K562 (cell line): ENCODE results near the gene MGST2. TPM values are rescaled to one million over a fixed set of nuclear protein-coding genes. Genes with fewer than 3 reads are reported as not detected.

Experiments
- ATAC-seq: fragments of 200-7000 bp; cut with Tn5 transposase; 3 replicates; pipeline ENCODE4 v1.9.1; 2020; ENCODE audit warnings: moderate library complexity
- BruUV-seq: library from RNA; stranded (reverse); fragments of 400-500 nt; replicated peaks from 2 replicates; lab custom pipeline; 2021; lab: Mats Ljungman, UMichigan
- CTCF ChIA-PET: fragments of 300-600 bp; formaldehyde crosslinking; extraction: SDS; loops from one replicate; lab custom pipeline; 2021; ENCODE audit warnings: low intra/inter-chr PET ratio; lab: Yijun Ruan, JAX
- POLR2A ChIA-PET: fragments of 300-600, 350-650 bp; sonication (Branson Sonifier 250); formaldehyde crosslinking; extraction: SDS; loops from one replicate; lab custom pipeline; 2021; ENCODE audit warnings: antibody characterized with exemption, inconsistent platforms; lab: Yijun Ruan, JAX
- DNase-seq, 4 experiments: peaks; one replicate each; pipeline versions ENCODE4 v3.0.0 to v3.0.0-alpha.2; 2011 to 2018; ENCODE audit warnings: low spot score in 3 of 4, mixed read lengths in 3 of 4; ENCODE audit errors: extremely low read depth in 1 of 4
- FAIRE-seq: peaks from 2 replicates; lab custom pipeline; 2011; peaks lifted over from hg19 to GRCh38; lab: Jason Lieb, UNC
- H2AFZ ChIP-seq: 2 replicates; pipeline ENCODE4 v1.6.0; 2011; ENCODE audit warnings: low read depth, low read length, control low read depth, inconsistent platforms
- H3K27ac ChIP-seq: fragments of 200-600 bp; 3 replicates; pipeline ENCODE4 v1.8.0; 2011; ENCODE audit warnings: low read depth, mild to moderate bottlenecking, control low read depth, inconsistent platforms, low read length, moderate library complexity, mixed read lengths; ENCODE audit errors: extremely low read depth
- H3K27me3 ChIP-seq, 2 experiments: fragments of 300-600 bp in 1 of 2; 2 replicates in 1 of 2; 3 replicates in 1 of 2; pipeline versions ENCODE4 v1.6.0 to v1.8.0; 2011; ENCODE audit warnings: inconsistent platforms in 2 of 2, low read length in 2 of 2, mild to moderate bottlenecking in 1 of 2, mixed read lengths in 1 of 2, moderate library complexity in 1 of 2; ENCODE audit not compliant: control insufficient read depth in 2 of 2, insufficient read depth in 2 of 2
- H3K36me3 ChIP-seq: fragments of 300-600 bp; 3 replicates; pipeline ENCODE4 v1.8.0; 2011; ENCODE audit warnings: mild to moderate bottlenecking, low read length, inconsistent platforms; ENCODE audit not compliant: control insufficient read depth, insufficient read depth
- H3K4me1 ChIP-seq, 2 experiments: fragments of 200-600 bp in 1 of 2; replicated peaks in 1 of 2; 2 replicates in 1 of 2; 3 replicates in 1 of 2; pipeline versions ENCODE4 v1.5.1 to v1.8.0; 2011; ENCODE audit warnings: inconsistent platforms in 2 of 2, low read length in 2 of 2, mild to moderate bottlenecking in 1 of 2, mixed read lengths in 1 of 2, moderate library complexity in 1 of 2; ENCODE audit not compliant: control insufficient read depth in 2 of 2, insufficient read depth in 2 of 2
- H3K4me2 ChIP-seq: 2 replicates; pipeline ENCODE4 v1.6.1; 2011; ENCODE audit warnings: low read length, control low read depth, inconsistent platforms, mixed read lengths; ENCODE audit not compliant: insufficient read depth
- H3K4me3 ChIP-seq: fragments of 200-600 bp; sonication (generic), shearing (Covaris generic); 2 replicates; pipeline ENCODE4 v1.5.1; 2016; ENCODE audit warnings: control low read depth, inconsistent platforms
- H3K79me2 ChIP-seq: fragments of 200-600 bp; 3 replicates; pipeline ENCODE4 v1.8.0; 2011; ENCODE audit warnings: low read length, inconsistent platforms; ENCODE audit not compliant: control insufficient read depth, insufficient read depth
- H3K9ac ChIP-seq, 2 experiments: 2 replicates each; pipeline versions ENCODE4 v1.6.0 to v1.6.1; 2011; ENCODE audit warnings: low read depth in 2 of 2, low read length in 2 of 2, control low read depth in 1 of 2, inconsistent platforms in 1 of 2, mild to moderate bottlenecking in 1 of 2, mixed read lengths in 1 of 2; ENCODE audit not compliant: insufficient read depth in 1 of 2
- H3K9me1 ChIP-seq: one replicate; pipeline ENCODE4 v1.6.0; 2011; ENCODE audit warnings: inconsistent platforms, mild to moderate bottlenecking, low read length, moderate library complexity; ENCODE audit not compliant: control insufficient read depth, insufficient read depth
- H3K9me3 ChIP-seq: replicated peaks from 2 replicates; pipeline ENCODE4 v1.5.1; 2011; ENCODE audit warnings: low read depth, low read length, inconsistent platforms; ENCODE audit not compliant: control insufficient read depth, insufficient read depth
- H4K20me1 ChIP-seq: replicated peaks from 2 replicates; pipeline ENCODE4 v1.6.1; 2011; ENCODE audit warnings: low read length, inconsistent platforms, mixed read lengths; ENCODE audit not compliant: control insufficient read depth, insufficient read depth
- CBFA2T2 ChIP-seq: fragments of 450-650 bp; conservative IDR thresholded peaks from 2 replicates; pipeline ENCODE4 v1.6.1; 2017; ENCODE audit warnings: mild to moderate bottlenecking
- CC2D1A ChIP-seq: fragments of 450-650 bp; IDR thresholded peaks from 2 replicates; pipeline ENCODE4 v1.6.1; 2017; ENCODE audit warnings: mild to moderate bottlenecking
- E2F4 ChIP-seq: sonication (generic); formaldehyde crosslinking; IDR thresholded peaks from 2 replicates; pipeline ENCODE4 v1.8.0; 2022; ENCODE audit warnings: mild to moderate bottlenecking, low read depth, missing genetic modification reagents
- FOXK2 ChIP-seq, 2 experiments: fragments of 450-650 bp; IDR thresholded peaks in 1 of 2; conservative IDR thresholded peaks in 1 of 2; 2 replicates each; pipeline ENCODE4 v1.6.1; 2016; ENCODE audit warnings: low read depth in 2 of 2, mild to moderate bottlenecking in 1 of 2
- FOXM1 ChIP-seq, 2 experiments: fragments of 450-650 bp in 1 of 2; sonication (generic) in 1 of 2; formaldehyde crosslinking in 1 of 2; IDR thresholded peaks; 2 replicates each; pipeline versions ENCODE4 v1.6.1 to v1.9.0; 2017 to 2022; ENCODE audit warnings: low read depth in 2 of 2, mild to moderate bottlenecking in 2 of 2, missing genetic modification reagents in 1 of 2, moderate library complexity in 1 of 2
- HNRNPH1 ChIP-seq: fragments of 200-400 bp; formaldehyde crosslinking; optimal IDR thresholded peaks from 2 replicates; pipeline ENCODE3; 2017; ENCODE audit warnings: low read depth, mild to moderate bottlenecking, low read length, moderate library complexity
- HSF4 ChIP-seq: fragments of 250-450 bp; sonication (Bioruptor Pico); IDR thresholded peaks from 2 replicates; pipeline ENCODE4 v2.1.2; 2022; ENCODE audit warnings: mild to moderate bottlenecking, moderate library complexity, borderline replicate concordance
- KDM2B ChIP-seq: fragments of 250-450 bp; sonication (Bioruptor Pico); IDR thresholded peaks from 2 replicates; pipeline ENCODE4 v1.8.0; 2021; ENCODE audit warnings: mild to moderate bottlenecking, moderate library complexity
- KDM5B ChIP-seq: fragments of 200-600 bp; sonication (generic); IDR thresholded peaks from 2 replicates; pipeline ENCODE4 v1.6.1; 2012; ENCODE audit warnings: low read depth, mild to moderate bottlenecking, moderate library complexity, low read length, control low read depth, inconsistent platforms; ENCODE audit not compliant: insufficient replicate concordance
- MCM5 ChIP-seq: fragments of 450-650 bp; IDR thresholded peaks from 2 replicates; pipeline ENCODE4 v1.6.1; 2016; ENCODE audit warnings: low read depth
- PREB ChIP-seq: sonication (generic); formaldehyde crosslinking; IDR thresholded peaks from 2 replicates; pipeline ENCODE4 v1.8.1; 2023; ENCODE audit warnings: mild to moderate bottlenecking, missing genetic modification reagents
- SNAPC5 ChIP-seq: fragments of 250-450 bp; sonication (Bioruptor Pico); IDR thresholded peaks from 2 replicates; pipeline ENCODE4 v1.8.0; 2021; ENCODE audit warnings: moderate library complexity, mild to moderate bottlenecking, inconsistent platforms
- ZNF175 ChIP-seq: fragments of 200-800 bp; sonication (Bioruptor generic); IDR thresholded peaks from 2 replicates; pipeline ENCODE4 v1.6.1; 2016; ENCODE audit warnings: low read depth, mild to moderate bottlenecking, missing genetic modification characterization, missing compliant biosample characterization
- ZNF277 ChIP-seq: fragments of 250-450 bp; sonication (Bioruptor Pico); IDR thresholded peaks from 2 replicates; pipeline ENCODE4 v1.8.0; 2022; ENCODE audit warnings: inconsistent platforms, mild to moderate bottlenecking, moderate library complexity, borderline replicate concordance
- ZNF740 ChIP-seq, 3 experiments: fragments of 200-800 bp in 1 of 3; sonication (Bioruptor generic) in 1 of 3; sonication (generic) in 1 of 3; formaldehyde crosslinking in 1 of 3; IDR thresholded peaks; 2 replicates each; pipeline versions ENCODE4 v1.6.1 to v1.8.0; 2016 to 2022; ENCODE audit warnings: mild to moderate bottlenecking in 2 of 3, missing compliant biosample characterization in 2 of 3, missing genetic modification characterization in 2 of 3, missing genetic modification reagents in 1 of 3
- WGBS: fragments of 100-300 bp; shearing (Covaris generic); methylation state at CpG from one replicate; pipeline ENCODE4 v1.1.6; 2016; ENCODE audit warnings: low coverage, mixed read lengths; ENCODE audit not compliant: insufficient coverage; ENCODE audit errors: missing lambda C conversion rate; 5-methylcytosine and 5-hydroxymethylcytosine counted together
- in situ Hi-C: fragments of 300-500 bp; cut with MboI; formaldehyde crosslinking; loops from 4 replicates; pipeline ENCODE4 v1.15.0; 2018; ENCODE audit warnings: inconsistent platforms, mixed read lengths
- intact Hi-C: fragments of 100-400 bp; cut with micrococcal nuclease; formaldehyde crosslinking; loops from 2 replicates; pipeline ENCODE4 v1.14.2; 2022
- polyA plus RNA-seq, 8 experiments: library from polyadenylated mRNA; depleted of rRNA in 4 of 8; stranded (reverse) in 5 of 8; unstranded in 3 of 8; fragments of >200 nt; fragmentation: Nextera tagmentation in 2 of 8; fragmentation: Illumina TruSeq in 1 of 8; extraction: Ambion mirVana in 2 of 8; extraction: Trizol in 1 of 8; gene quantifications; 2 replicates each; pipeline versions ENCODE4 v1.2.1 to v1.2.3, GENCODE V29; 2011 to 2014; ENCODE audit warnings: inconsistent platforms in 1 of 8, missing spikeins in 1 of 8
- total RNA-seq, 7 experiments: library from RNA; depleted of rRNA in 6 of 7; stranded (reverse); fragments of >200 nt in 6 of 7; fragmentation: Illumina TruSeq in 2 of 7; extraction: Trizol in 2 of 7; gene quantifications; 2 replicates each; pipeline versions ENCODE4 v1.2.1 to v1.2.3, GENCODE V29; 2011 to 2021; ENCODE audit warnings: low replicate concordance in 1 of 7

MGST2 gene
- total and polyA plus RNA-seq, 9 of the 15 experiments (the other 6 are each of a cell fraction or from before 2014, with no cell fraction given) = 38.7 to 115 (median 84.6) TPM

GRCh38 chr4:139700568-139700967, 34.9 kb downstream of the MGST2 start (continued):
- no peak for TF ChIP-seq CBFA2T2
- no peak for TF ChIP-seq ZNF740 (CRISPR knock-in tag; IDR thresholded peaks at IDR 0.05)
- no peak for TF ChIP-seq ZNF740 (tag; IDR thresholded peaks at IDR 0.05)
- no peak for TF ChIP-seq KDM2B (CRISPR knock-in tag)

GRCh38 chr4:139704915-139705485, 39.4 kb downstream of the MGST2 start:
- ChIA-PET CTCF (no interaction called here), POLR2A (interaction anchor here (1.1 kb wide), 1 partner anchor 14 kb away, joined by 3 read pairs; no protein-coding TSS in a partner anchor)
- FAIRE-seq (no peak), ATAC-seq (peak; percentile 72), DNase-seq (peak; percentile 18 to 41 (median 34))
- H2AFZ ChIP-seq = no peak overlapping the region
- no peak overlapping the region for H3K4me3 ChIP-seq
- no peaks in the 10 kb centered on the region for H3K79me2 ChIP-seq
- no peak overlapping the region for H3K9ac ChIP-seq
- H3K27ac ChIP-seq = no peak overlapping the region
- H4K20me1 ChIP-seq = no peaks in the 10 kb centered on the region
- in situ Hi-C loops = no loop called here
- H3K36me3 ChIP-seq = peaks cover 33% of the 10 kb centered on the region
- H3K27me3 ChIP-seq = no peaks in the 10 kb centered on the region
- no peaks in the 10 kb centered on the region for H3K9me1 ChIP-seq
- H3K4me2 ChIP-seq = no peak overlapping the region
- no TSS peak for BruUV-seq
- H3K9me3 ChIP-seq = no peaks in the 10 kb centered on the region
- H3K4me1 ChIP-seq = no peaks in the 10 kb centered on the region
- intact Hi-C loops = no loop called here
- 88% methylated on average over 4 of the region's 4 CpGs for WGBS
- TF ChIP-seq HSF4 (CRISPR knock-in tag) (no peak), SNAPC5 (CRISPR knock-in tag) (no peak), KDM5B (no peak), CC2D1A (0 out of 2 replicates have a peak, but pooled peaks have one; percentile 66), E2F4 (CRISPR knock-in tag) (no peak), ZNF277 (CRISPR knock-in tag) (no peak), ZNF175 (CRISPR knock-in tag) (no peak), FOXK2 (conservative IDR thresholded peaks at IDR 0.05 in 1 of 2, IDR thresholded peaks at IDR 0.05 in 1 of 2; ENCODE audit: low read depth in 2 of 2) (no peak), MCM5 (no peak), PREB (CRISPR knock-in tag) (no peak), FOXM1 (IDR thresholded peaks at IDR 0.05; ENCODE audit: low read depth) (no peak), FOXM1 (CRISPR knock-in tag; IDR thresholded peaks at IDR 0.05; ENCODE audit: low read depth) (no peak), HNRNPH1 (no peak)
